ENCODE measurements around the gene RPS6KB1.

DNA sequence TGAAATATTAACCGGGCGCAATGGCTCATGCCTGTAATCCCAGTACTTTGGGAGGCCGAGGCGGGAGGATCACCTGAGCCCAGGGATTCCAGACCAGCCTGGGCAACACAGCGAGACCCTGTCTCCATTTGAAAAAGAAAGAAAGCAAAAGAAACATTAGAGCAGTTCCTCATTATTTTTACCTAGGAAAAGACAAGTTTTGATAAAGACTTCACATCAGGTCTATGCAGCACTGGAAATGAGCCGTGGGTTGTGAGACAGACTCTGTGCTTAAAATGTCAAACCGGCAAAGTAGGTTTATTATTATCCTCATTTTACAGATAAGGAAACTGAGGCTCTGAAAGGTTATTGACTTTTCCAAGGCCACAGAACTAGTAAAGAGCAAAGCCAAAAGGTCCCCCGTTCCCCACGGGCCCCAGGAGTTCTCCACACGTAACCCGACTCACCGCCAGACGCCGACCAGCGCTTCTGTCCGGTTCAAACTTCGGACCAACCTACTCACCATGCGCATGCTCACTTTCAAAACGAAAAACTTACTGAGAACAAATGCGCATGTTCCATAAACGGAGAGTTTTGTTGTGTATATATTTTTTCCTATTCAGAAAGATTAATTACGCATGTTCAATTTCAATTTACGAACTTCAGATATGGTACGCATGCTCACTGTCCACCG, 534 bp upstream of the RPS6KB1 start:
- no peak for TF ChIP-seq CTCF (IDR thresholded peaks at IDR 0.05)
- no peak for TF ChIP-seq POLR2A (IDR thresholded peaks at IDR 0.05)
